Stimulated activated naive B cell treated with anti-CD40 and anti-IgM and Interleukin-4, amounts not matched to agents 10 μg/mL and 1 μg/mL and 100 μg/mL, for 72 hours (primary cell): ENCODE measurements around the gene SORT1.
"Not testable (repeated sequence)": the region's sequence is repeated elsewhere in the genome, so short reads cannot be mapped to it uniquely, and the experiment has no call there.

ENCODE experiments used
- ATAC-seq, 2 donors: fragments of 150-1000 bp; cut with Tn5 transposase; replicated peaks; 2 replicates each; pipeline ENCODE4 v1.10.0; 2021; ENCODE audit warnings: moderate library complexity in 1 of 2
- DNase-seq: peaks from one replicate; pipeline ENCODE4 v3.0.0; 2021
- H3K27ac Mint-ChIP-seq: one replicate; pipeline ENCODE4 v1.8.0; 2022; ENCODE audit warnings: mild to moderate bottlenecking, mixed read lengths
- H3K27me3 Mint-ChIP-seq, 2 donors: one replicate each; pipeline ENCODE4 v1.8.0; 2022; ENCODE audit warnings: mixed read lengths in 2 of 2
- H3K36me3 Mint-ChIP-seq, 2 donors: one replicate each; pipeline ENCODE4 v1.8.0; 2022; ENCODE audit warnings: mixed read lengths in 2 of 2, mild to moderate bottlenecking in 1 of 2
- H3K4me1 Mint-ChIP-seq, 2 donors: one replicate each; pipeline ENCODE4 v1.8.0; 2022; ENCODE audit warnings: mixed read lengths in 2 of 2, mild to moderate bottlenecking in 1 of 2
- H3K4me3 Mint-ChIP-seq, 2 donors: one replicate each; pipeline ENCODE4 v1.8.0; 2022; ENCODE audit warnings: mild to moderate bottlenecking in 2 of 2, mixed read lengths in 2 of 2, moderate library complexity in 1 of 2
- H3K9me3 Mint-ChIP-seq, 2 donors: one replicate each; pipeline ENCODE4 v1.8.0; 2022; ENCODE audit warnings: mixed read lengths in 2 of 2, mild to moderate bottlenecking in 1 of 2

Gene SORT1

GRCh38 chr1:109397581-109398342 lies at the start of gene SORT1:
Gene SORT1 (minus strand): TSS chr1:109397918. CDS start chr1:109397892, 26 bp downstream.
- peak within 1 kb of the TSS; percentile 67 for H3K27ac Mint-ChIP-seq
- peaks cover 17 to 32% of the 10 kb centered on the region in 2 donors for H3K4me1 Mint-ChIP-seq
- H3K4me3 Mint-ChIP-seq, result peak within 1 kb of the TSS; percentile 86 to 90
- peak; percentile 88 to 93 for ATAC-seq
- peak; percentile 22 for DNase-seq
- peaks cover 30 to 55% of the 10 kb centered on the region in 2 donors for H3K27me3 Mint-ChIP-seq
- no peaks in the 10 kb centered on the region for H3K9me3 Mint-ChIP-seq
- H3K36me3 Mint-ChIP-seq, result peaks cover 1 to 8% of the 10 kb centered on the region in 2 donors

GRCh38 chr1:109445949-109446695 lies 48.4 kb upstream of the SORT1 start:
- not testable (repeated sequence) for ATAC-seq, H3K36me3 Mint-ChIP-seq, H3K9me3 Mint-ChIP-seq, H3K27ac Mint-ChIP-seq, H3K4me1 Mint-ChIP-seq, H3K4me3 Mint-ChIP-seq, DNase-seq
- peaks cover 31 to 32% of the 10 kb centered on the region in 2 donors for H3K27me3 Mint-ChIP-seq

DNA sequence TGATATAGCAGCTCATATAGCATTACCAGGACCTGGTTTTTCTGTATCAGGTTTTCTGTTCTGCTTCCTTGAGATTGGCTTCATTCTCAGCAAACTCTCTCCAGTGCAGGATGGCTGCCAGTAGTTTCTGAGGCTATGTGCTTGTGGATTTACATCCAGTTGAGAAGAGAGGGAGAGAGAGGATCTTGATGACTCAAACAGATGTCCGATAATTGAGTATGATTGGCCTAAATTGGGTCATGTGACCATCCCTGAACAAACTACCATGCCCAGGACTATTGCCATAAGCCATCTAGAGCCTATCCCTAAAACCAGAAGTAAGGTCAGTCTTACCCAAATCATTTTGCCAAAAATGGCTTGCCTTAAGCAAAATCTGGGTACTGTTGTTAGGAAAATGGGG lies 46.6 kb upstream of the SORT1 start:
- ATAC-seq, result no peak
- no peaks in the 10 kb centered on the region for H3K9me3 Mint-ChIP-seq
- no peak overlapping the region for H3K4me3 Mint-ChIP-seq
- no peak overlapping the region for H3K27ac Mint-ChIP-seq
- peaks cover 14 to 16% of the 10 kb centered on the region in 2 donors for H3K27me3 Mint-ChIP-seq
- H3K36me3 Mint-ChIP-seq, result no peaks in the 10 kb centered on the region
- no peaks in the 10 kb centered on the region for H3K4me1 Mint-ChIP-seq
- no peak for DNase-seq

DNA sequence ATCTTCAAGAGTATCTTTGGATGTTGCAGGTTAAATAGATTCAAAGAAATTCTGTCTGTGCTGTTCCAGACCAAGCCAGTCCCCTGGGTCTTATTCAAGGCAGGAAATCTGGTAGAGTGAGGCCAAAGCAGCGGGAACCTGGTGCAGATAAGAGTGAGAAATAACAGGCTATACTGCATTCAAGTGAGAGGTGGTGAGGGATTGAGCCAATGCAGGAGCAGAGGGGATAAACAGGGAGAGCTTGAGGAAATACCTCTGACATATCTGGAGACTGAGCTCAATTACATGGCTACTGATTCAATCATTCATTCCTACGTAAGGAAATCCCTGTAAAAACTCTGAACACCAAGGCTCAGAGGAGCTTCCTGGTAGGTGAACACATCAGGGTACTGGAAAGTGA lies 45.8 kb upstream of the SORT1 start:
- no peaks in the 10 kb centered on the region for H3K4me1 Mint-ChIP-seq
- DNase-seq, result no peak
- H3K36me3 Mint-ChIP-seq, result no peaks in the 10 kb centered on the region
- no peaks in the 10 kb centered on the region for H3K9me3 Mint-ChIP-seq
- peaks cover 13 to 16% of the 10 kb centered on the region in 2 donors for H3K27me3 Mint-ChIP-seq
- no peak overlapping the region for H3K27ac Mint-ChIP-seq
- no peak overlapping the region for H3K4me3 Mint-ChIP-seq
- ATAC-seq, result no peak

- H3K36me3 Mint-ChIP-seq, result no peaks in the 10 kb centered on the region
- H3K27me3 Mint-ChIP-seq, result peaks cover 5 to 6% of the 10 kb centered on the region in 2 donors
- DNase-seq (no peak), ATAC-seq (no peak)
- H3K4me3 Mint-ChIP-seq, result no peak overlapping the region
- no peak overlapping the region for H3K27ac Mint-ChIP-seq
- H3K9me3 Mint-ChIP-seq, result no peaks in the 10 kb centered on the region
- H3K4me1 Mint-ChIP-seq, result no peaks in the 10 kb centered on the region
Measured at GRCh38 chr1:109441069-109441468, 43.4 kb upstream of the SORT1 start.

GRCh38 chr1:109438798-109439297 lies 41.1 kb upstream of the SORT1 start:
- H3K9me3 Mint-ChIP-seq, result peaks cover 3 to 7% of the 10 kb centered on the region in 2 donors
- H3K4me1 Mint-ChIP-seq, result no peaks in the 10 kb centered on the region
- H3K27ac Mint-ChIP-seq, result no peak overlapping the region
- DNase-seq, result no peak
- H3K4me3 Mint-ChIP-seq, result no peak overlapping the region
- peaks cover 7% of the 10 kb centered on the region in 2 donors for H3K36me3 Mint-ChIP-seq
- peaks cover 7 to 8% of the 10 kb centered on the region in 2 donors for H3K27me3 Mint-ChIP-seq
- peak; percentile 78 to 98 for ATAC-seq

- H3K9me3 Mint-ChIP-seq, result peaks cover 7 to 11% of the 10 kb centered on the region in 2 donors
- peaks cover 11 to 13% of the 10 kb centered on the region in 2 donors for H3K36me3 Mint-ChIP-seq
- H3K27me3 Mint-ChIP-seq, result peaks cover 7 to 14% of the 10 kb centered on the region in 2 donors
- H3K27ac Mint-ChIP-seq, result no peak overlapping the region
- H3K4me3 Mint-ChIP-seq, result no peak overlapping the region
- no peaks in the 10 kb centered on the region for H3K4me1 Mint-ChIP-seq
- DNase-seq, result no peak
- no peak for ATAC-seq
Measured at GRCh38 chr1:109434484-109434883, 36.8 kb upstream of the SORT1 start.

DNA sequence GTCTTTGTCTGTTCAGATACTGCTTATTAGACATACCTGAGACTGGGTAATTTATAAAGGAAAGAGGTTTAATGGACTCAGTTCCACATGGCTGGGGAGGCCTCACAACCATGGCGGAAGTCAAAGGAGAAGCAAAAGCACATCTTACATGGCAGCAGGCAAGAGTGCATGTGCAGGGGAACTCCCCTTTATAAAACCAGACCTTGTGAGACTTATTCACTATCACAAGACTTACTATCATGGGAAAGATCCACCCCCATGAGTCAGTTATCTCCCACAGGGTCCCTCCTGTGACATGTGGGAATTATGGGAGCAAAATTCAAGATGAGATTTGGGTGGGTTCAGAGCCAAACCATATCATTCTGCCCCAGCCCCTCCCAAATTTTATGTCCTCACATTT lies 35.6 kb upstream of the SORT1 start:
- DNase-seq, result no peak
- no peak for ATAC-seq
- Mint-ChIP-seq H3K9me3 (peaks cover 7 to 11% of the 10 kb centered on the region in 2 donors), H3K4me1 (no peaks in the 10 kb centered on the region), H3K36me3 (peaks cover 11 to 17% of the 10 kb centered on the region in 2 donors), H3K4me3 (no peak overlapping the region), H3K27me3 (peaks cover 7 to 14% of the 10 kb centered on the region in 2 donors), H3K27ac (no peak overlapping the region)

DNA sequence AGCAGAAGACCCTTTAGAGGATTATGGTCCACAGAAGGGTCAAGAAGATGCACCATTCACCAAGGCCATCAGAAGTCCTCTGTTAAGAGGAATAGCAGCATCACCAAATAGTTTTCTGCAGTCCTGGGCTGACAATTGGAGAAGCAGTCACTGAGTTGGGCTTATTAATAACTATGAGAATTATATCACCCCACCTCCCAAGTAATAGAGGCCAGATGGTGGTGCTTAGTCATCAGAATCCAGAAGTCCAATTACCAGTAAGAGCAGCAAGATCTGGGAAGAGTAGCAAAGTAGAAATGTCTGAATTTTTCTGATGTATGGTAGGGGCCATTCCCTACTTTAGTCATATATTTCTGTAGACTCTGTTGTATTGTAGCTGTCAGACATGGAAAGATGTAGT lies 34.6 kb upstream of the SORT1 start:
- H3K9me3 Mint-ChIP-seq, result peaks cover 7 to 11% of the 10 kb centered on the region in 2 donors
- no peak overlapping the region for H3K27ac Mint-ChIP-seq
- no peak for ATAC-seq
- peaks cover 11 to 17% of the 10 kb centered on the region in 2 donors for H3K36me3 Mint-ChIP-seq
- no peak overlapping the region for H3K4me3 Mint-ChIP-seq
- peaks cover 7 to 14% of the 10 kb centered on the region in 2 donors for H3K27me3 Mint-ChIP-seq
- no peak for DNase-seq
- peaks cover 3 to 4% of the 10 kb centered on the region in 2 donors for H3K4me1 Mint-ChIP-seq

GRCh38 chr1:109427171-109427467 lies 29.4 kb upstream of the SORT1 start:
- Mint-ChIP-seq H3K4me3 (peak overlapping the region; percentile 93 to 98), H3K27me3 (no peaks in the 10 kb centered on the region), H3K4me1 (peaks cover 19 to 35% of the 10 kb centered on the region in 2 donors), H3K36me3 (peaks cover 18 to 32% of the 10 kb centered on the region in 2 donors), H3K27ac (peak overlapping the region; percentile 100), H3K9me3 (no peaks in the 10 kb centered on the region)
- ATAC-seq (no peak), DNase-seq (no peak)

DNA sequence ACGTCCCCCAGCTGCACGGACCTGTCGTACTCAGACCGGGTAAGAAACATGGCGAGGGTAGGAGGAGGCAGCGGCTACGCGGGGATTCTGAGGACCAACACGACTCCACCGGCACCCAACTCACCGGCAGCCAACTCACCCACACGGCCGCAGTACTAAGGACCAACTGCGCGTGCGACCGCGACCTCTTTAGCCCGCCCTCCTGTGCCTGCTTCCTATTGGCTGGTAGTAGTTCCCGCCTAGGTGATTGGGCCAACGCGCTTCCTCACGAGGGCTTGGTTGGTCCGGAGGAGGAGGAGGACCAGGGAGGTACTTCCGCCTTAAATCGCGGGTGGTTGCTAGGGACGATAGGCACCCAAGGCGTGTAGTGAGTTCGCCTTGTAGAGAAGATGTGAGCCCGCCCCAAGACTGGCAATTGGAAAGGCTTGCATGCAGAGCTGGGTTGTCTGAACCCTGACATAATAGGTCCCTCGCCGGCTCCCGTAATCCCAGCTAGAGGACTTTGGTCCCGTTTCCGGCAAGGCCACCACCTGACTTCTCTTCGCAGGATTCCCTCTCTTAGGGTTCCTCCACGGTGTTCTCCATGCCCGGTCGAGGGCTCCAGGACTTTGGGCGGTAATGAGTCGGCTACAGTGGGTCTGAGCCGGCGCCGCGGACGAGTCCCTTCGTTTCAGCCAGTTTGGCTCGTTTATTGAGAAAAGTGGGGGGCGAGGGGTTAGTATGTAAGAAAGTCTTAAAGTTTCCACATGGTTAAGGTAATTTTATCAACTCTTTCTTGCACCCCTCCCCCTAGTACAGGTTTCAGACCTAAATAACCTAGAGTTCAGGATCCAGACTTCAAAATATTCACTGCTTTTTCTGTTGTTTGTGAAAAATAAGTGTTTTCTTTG lies 28.8 kb upstream of the SORT1 start, which contains the start of gene PSMA5:
Gene PSMA5 (minus strand): TSS at position 168 of the 890 bp plus-strand sequence. CDS start 118 bp downstream, at position 50.
- Mint-ChIP-seq H3K27me3 (no peaks in the 10 kb centered on the region), H3K4me3 (peak within 1 kb of the TSS; percentile 93 to 98), H3K36me3 (peaks cover 21 to 35% of the 10 kb centered on the region in 2 donors), H3K27ac (peak within 1 kb of the TSS; percentile 100), H3K9me3 (no peaks in the 10 kb centered on the region), H3K4me1 (peaks cover 22 to 40% of the 10 kb centered on the region in 2 donors)
- DNase-seq (peak; percentile 96), ATAC-seq (peak; percentile 93 to 96)

- H3K4me3 Mint-ChIP-seq, result peak overlapping the region; percentile 93 to 98
- peaks cover 19 to 36% of the 10 kb centered on the region in 2 donors for H3K36me3 Mint-ChIP-seq
- DNase-seq (peak; percentile 57), ATAC-seq (peak; percentile 58 to 62)
- peak overlapping the region; percentile 100 for H3K27ac Mint-ChIP-seq
- no peaks in the 10 kb centered on the region for H3K27me3 Mint-ChIP-seq
- no peaks in the 10 kb centered on the region for H3K9me3 Mint-ChIP-seq
- H3K4me1 Mint-ChIP-seq, result peaks cover 22 to 40% of the 10 kb centered on the region in 2 donors
Measured at GRCh38 chr1:109425391-109426280, 27.9 kb upstream of the SORT1 start.

DNA sequence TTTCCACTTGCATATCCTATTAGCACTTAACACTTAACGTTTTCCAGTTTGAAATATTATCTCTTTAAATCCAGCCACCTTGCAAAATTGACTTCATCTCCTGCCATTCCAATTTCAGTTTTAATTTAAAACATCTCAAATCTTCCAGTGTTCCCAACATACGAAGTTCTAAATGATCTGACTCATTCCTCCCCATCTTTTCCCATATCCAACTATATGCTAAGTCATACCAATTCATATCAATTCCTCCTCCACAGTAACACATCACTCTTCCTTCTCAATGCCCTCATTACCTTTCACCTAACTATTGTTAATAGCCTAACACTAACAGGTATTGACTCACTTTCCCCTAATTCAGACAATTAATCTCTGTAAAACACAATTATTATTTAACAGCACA lies 25.8 kb upstream of the SORT1 start:
- DNase-seq (no peak), ATAC-seq (no peak)
- Mint-ChIP-seq H3K9me3 (no peaks in the 10 kb centered on the region), H3K4me3 (no peak overlapping the region), H3K27ac (no peak overlapping the region), H3K27me3 (no peaks in the 10 kb centered on the region), H3K4me1 (peaks cover 22 to 40% of the 10 kb centered on the region in 2 donors), H3K36me3 (peaks cover 24 to 32% of the 10 kb centered on the region in 2 donors)
